IPS-11a (cell line): ENCODE data around the gene DNAI1.

ENCODE experiments used
- H3K4me3 ChIP-seq: one replicate; pipeline ENCODE4 v1.5.1; 2013; ENCODE audit warnings: low read depth, low read length, control low read depth

DNAI1 gene

GRCh38 chr9:34540827-34541226, 82.2 kb downstream of the DNAI1 start:
- H3K4me3 ChIP-seq, result no peak overlapping the region

- no peak overlapping the region for H3K4me3 ChIP-seq
Observed at GRCh38 chr9:34541540-34541939, 82.9 kb downstream of the DNAI1 start.

GRCh38 chr9:34544035-34544434, 85.4 kb downstream of the DNAI1 start:
- no peak overlapping the region for H3K4me3 ChIP-seq

GRCh38 chr9:34545497-34545896, 86.9 kb downstream of the DNAI1 start:
- H3K4me3 ChIP-seq, result no peak overlapping the region

- no peak overlapping the region for H3K4me3 ChIP-seq
Observed at GRCh38 chr9:34546102-34546833, 87.7 kb downstream of the DNAI1 start.

GRCh38 chr9:34546834-34547827, 88.5 kb downstream of the DNAI1 start:
- no peak overlapping the region for H3K4me3 ChIP-seq

- H3K4me3 ChIP-seq, result no peak overlapping the region
Observed at GRCh38 chr9:34547960-34548611, 89.5 kb downstream of the DNAI1 start.

- no peak overlapping the region for H3K4me3 ChIP-seq
Observed at GRCh38 chr9:34549407-34549732, 90.8 kb downstream of the DNAI1 start.

GRCh38 chr9:34550016-34550680, 91.5 kb downstream of the DNAI1 start:
- no peak overlapping the region for H3K4me3 ChIP-seq

- no peak overlapping the region for H3K4me3 ChIP-seq
Observed at GRCh38 chr9:34550681-34551270, 92.2 kb downstream of the DNAI1 start.

GRCh38 chr9:34551751-34552605, 93.4 kb downstream of the DNAI1 start:
- no peak overlapping the region for H3K4me3 ChIP-seq

- H3K4me3 ChIP-seq, result no peak overlapping the region
Observed at GRCh38 chr9:34552606-34552981, 94.0 kb downstream of the DNAI1 start.

- no peak overlapping the region for H3K4me3 ChIP-seq
Observed at GRCh38 chr9:34552986-34553385, 94.4 kb downstream of the DNAI1 start.

GRCh38 chr9:34553511-34554021, 95.0 kb downstream of the DNAI1 start:
- H3K4me3 ChIP-seq, result no peak overlapping the region

- no peak overlapping the region for H3K4me3 ChIP-seq
Observed at GRCh38 chr9:34554211-34555001, 95.8 kb downstream of the DNAI1 start.

- no peak overlapping the region for H3K4me3 ChIP-seq
Observed at GRCh38 chr9:34555002-34555348, 96.4 kb downstream of the DNAI1 start.

GRCh38 chr9:34555500-34555899, 96.9 kb downstream of the DNAI1 start:
- no peak overlapping the region for H3K4me3 ChIP-seq

- H3K4me3 ChIP-seq, result no peak overlapping the region
Observed at GRCh38 chr9:34555936-34556525, 97.4 kb downstream of the DNAI1 start.
